Measurements from ENCODE around the gene DCAF6.

GRCh38 chr1:168001213-168001612, 64.7 kb downstream of the DCAF6 start:
- TF ChIP-seq GATA1 (IDR thresholded peaks at IDR 0.05; ENCODE audit: low read depth, low read length) (no peak), POLR2A (IDR thresholded peaks at IDR 0.05; ENCODE audit: low read length) (no peak)
